SK-N-SH treated with all-trans-retinoic acid at 6 μM for 48 hours (cell line): ENCODE results near the gene CDK6.

ENCODE experiments used
- ESRRG ChIP-seq: fragments of 250-450 bp; sonication (Bioruptor Pico); IDR thresholded peaks from 2 replicates; pipeline ENCODE4 v1.6.1; 2021; ENCODE audit warnings: mild to moderate bottlenecking
- GLIS3 ChIP-seq: fragments of 250-450 bp; sonication (Bioruptor Pico); IDR thresholded peaks from 2 replicates; pipeline ENCODE4 v1.5.0; 2020; ENCODE audit warnings: mild to moderate bottlenecking, moderate library complexity
- OSR1 ChIP-seq: fragments of 250-450 bp; sonication (Bioruptor Pico); IDR thresholded peaks from 2 replicates; pipeline ENCODE4 v1.8.0; 2022; ENCODE audit warnings: moderate library complexity, mild to moderate bottlenecking, inconsistent platforms
- RARB ChIP-seq: fragments of 250-450 bp; sonication (Bioruptor Pico); IDR thresholded peaks from 2 replicates; pipeline ENCODE4 v1.8.0; 2021; ENCODE audit warnings: mild to moderate bottlenecking, moderate library complexity
- TOX ChIP-seq: fragments of 250-450 bp; sonication (Bioruptor Pico); IDR thresholded peaks from 2 replicates; pipeline ENCODE4 v1.8.0; 2021; ENCODE audit warnings: mild to moderate bottlenecking, moderate library complexity, borderline replicate concordance
- ZFP3 ChIP-seq: fragments of 250-450 bp; sonication (Bioruptor Pico); IDR thresholded peaks from 2 replicates; pipeline ENCODE4 v1.5.0; 2020; ENCODE audit warnings: mild to moderate bottlenecking, moderate library complexity

DNA sequence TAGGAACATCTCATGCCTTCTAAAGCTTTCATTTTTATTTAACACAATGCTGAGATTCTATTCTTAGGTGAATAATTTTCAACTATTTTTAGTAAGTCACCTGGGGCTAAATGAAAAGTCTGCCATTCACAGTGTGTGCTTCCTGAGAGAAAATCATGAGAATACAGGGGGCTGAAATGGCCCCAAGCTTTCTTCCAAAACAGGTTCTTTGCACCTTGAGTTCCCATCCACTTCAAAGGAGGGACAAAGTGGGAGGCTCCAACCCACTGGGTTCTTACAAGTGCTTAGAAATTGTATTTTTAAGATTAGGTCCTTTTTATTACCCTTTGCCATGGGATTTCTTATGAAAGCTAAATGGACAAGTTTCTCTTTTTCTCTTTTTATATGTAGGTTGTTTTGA, 224.6 kb downstream of the CDK6 start:
- TF ChIP-seq ESRRG (CRISPR knock-in tag) (no peak), GLIS3 (CRISPR knock-in tag) (no peak), RARB (CRISPR knock-in tag) (no peak), OSR1 (CRISPR knock-in tag) (no peak), TOX (CRISPR knock-in tag) (no peak), ZFP3 (no peak)
